GM19324 (cell line): ENCODE results near the gene RELB.

Source experiments
- ATAC-seq: cut with Tn5 transposase; IDR thresholded peaks from one replicate; pipeline ENCODE4 v1.9.1; 2021; ENCODE audit warnings: mild to moderate bottlenecking, moderate library complexity; ENCODE audit not compliant: unreplicated experiment, low FRiP score

The RELB gene

GRCh38 chr19:45050036-45050435 lies 48.8 kb downstream of the RELB start:
- no peak for ATAC-seq

DNA sequence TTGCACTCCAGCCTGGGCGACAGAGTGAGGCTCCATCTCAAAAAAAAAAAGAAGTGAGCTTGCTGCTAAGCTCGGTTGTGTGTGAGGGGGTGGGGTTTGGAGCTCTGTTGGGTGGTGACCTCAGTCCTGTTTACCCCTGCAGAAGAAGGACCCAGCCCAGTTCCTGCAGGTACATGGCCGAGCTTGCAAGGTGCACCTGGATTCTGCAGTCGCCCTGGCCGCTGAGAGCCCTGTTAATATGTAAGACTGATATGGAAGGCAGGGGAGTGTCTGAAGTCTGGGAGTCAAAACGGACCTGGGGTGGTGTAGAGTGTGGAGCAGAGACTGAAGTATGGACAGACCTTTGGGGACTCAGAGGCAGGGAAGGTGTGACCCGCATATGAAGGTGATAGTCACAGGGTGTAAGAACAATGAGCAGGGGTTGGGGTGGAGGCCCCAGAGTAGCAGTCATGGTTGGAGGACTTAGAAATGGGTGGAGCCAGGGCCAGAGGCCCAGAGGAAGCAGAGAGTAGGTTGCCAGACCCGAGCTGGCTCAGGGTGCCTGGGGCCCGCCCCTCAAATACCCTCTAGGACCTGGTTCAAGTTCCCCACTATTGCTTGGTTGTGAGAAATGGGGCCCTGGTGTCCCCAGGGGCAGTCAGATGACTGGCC lies 50.8 kb downstream of the RELB start:
- no peak for ATAC-seq

DNA sequence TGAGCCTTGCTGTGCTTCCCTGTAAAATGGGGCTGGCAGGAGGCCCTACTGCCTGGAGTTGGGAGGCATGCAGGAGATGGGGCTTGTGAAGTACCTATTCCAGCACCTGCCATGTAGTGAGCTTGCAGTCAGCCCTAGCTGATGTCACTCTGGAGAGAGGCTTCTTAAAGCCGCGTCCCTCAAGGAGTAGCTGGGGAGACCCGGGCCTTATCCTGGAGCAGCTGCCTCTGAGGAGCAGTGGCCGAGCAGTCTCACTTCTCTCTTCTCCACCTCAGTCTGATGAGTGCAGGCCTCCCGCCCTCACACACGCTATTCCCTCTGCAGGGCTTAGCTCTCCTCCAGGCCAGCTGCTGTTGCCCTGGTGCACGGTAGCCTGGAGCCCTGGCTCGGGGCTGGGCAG lies 55.6 kb downstream of the RELB start:
- no peak for ATAC-seq

DNA sequence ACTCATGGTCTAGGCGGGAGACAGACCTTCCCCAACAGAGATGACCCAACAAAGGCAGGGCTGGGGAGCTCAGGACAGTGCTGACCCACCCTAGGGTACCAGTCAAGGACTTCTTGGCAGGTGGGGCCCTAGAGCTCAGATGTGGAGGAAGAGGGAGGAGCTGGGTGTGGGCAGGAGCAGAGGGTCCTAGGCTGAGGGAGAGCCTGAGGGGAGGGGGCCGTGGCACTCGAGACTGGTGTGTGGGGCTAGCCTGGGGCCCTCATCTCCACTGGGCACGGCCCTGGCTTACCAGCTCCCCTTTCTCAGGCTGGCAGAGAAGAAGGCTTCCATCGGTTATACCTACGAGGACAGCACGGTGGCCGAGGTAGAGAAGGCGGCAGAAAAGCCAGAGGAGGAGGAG lies 56.2 kb downstream of the RELB start:
- no peak for ATAC-seq

- ATAC-seq, result no peak
Measured at GRCh38 chr19:45058622-45059159, 57.4 kb downstream of the RELB start.

- ATAC-seq, result peak; percentile 59
Measured at GRCh38 chr19:45059258-45059965, 58.1 kb downstream of the RELB start.

- ATAC-seq, result no peak
Measured at GRCh38 chr19:45061965-45062364, 60.7 kb downstream of the RELB start.

GRCh38 chr19:45063851-45064801 lies 62.9 kb downstream of the RELB start:
- no peak for ATAC-seq

- no peak for ATAC-seq
Measured at GRCh38 chr19:45066921-45067661, 65.8 kb downstream of the RELB start.

DNA sequence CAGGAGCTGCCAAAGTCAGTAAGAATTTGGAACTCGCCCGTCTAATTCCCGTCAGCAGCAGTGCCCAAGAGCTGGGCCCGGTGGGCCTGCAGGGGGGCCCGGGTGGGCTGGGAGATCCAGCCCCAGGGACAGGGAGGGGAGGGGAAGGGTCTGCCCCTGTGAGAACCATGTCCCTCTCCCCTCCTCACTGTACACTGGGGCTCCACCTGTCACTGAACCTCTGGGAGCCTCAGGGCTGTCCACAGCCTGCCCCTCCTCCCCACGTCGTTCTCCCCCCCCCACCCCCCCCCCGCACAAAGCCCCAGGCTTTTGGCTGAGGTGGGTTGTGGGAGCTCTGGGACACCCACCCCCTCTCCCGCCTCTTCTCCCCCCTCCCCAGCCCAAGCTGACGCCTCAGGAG lies 66.8 kb downstream of the RELB start:
- ATAC-seq, result no peak

- no peak for ATAC-seq
Measured at GRCh38 chr19:45069056-45069455, 67.8 kb downstream of the RELB start.

GRCh38 chr19:45070214-45070613 lies 69.0 kb downstream of the RELB start:
- ATAC-seq, result no peak

GRCh38 chr19:45070861-45071544 lies 69.7 kb downstream of the RELB start:
- no peak for ATAC-seq

- ATAC-seq, result no peak
Measured at GRCh38 chr19:45071545-45071938, 70.3 kb downstream of the RELB start.

DNA sequence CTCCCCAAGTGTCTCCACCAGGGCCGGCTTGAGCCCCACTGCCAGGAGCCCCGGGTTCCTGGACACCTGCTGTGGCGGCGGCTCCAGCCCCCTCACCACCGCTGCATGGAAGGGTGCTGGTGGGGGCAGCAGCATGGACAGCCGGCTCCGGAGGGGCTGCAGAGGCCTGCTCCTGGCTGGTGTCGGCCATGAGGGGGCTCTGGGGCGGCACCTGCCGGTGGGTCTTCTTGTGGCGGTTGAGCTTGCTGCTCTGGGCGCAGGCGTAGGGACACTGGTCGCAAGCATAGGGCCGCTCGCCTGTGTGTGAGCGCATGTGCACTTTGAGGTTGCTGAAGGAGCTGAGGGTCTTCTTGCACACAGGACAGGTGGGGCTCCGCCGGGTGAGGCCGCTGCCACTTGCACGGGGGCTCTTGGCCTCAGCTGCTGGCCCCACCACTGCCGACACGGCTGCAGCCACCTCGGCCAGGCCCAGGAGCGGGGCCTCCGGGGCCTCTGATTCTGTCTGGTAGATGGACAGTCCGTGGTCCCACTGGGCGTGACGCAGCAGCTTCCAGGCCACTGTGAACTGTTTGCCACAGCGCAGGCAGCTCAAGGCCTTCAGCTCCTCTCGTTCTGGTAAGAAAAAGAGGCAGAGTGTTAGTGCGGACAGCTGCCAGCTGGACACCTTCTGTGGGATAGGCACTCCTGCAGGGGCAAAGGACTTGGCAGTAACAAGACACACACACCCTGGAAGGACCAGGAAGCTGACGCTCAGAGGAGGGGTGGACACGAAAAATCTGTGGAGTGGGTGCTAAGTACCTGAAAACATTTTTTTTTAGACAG lies 70.9 kb downstream of the RELB start:
- no peak for ATAC-seq

DNA sequence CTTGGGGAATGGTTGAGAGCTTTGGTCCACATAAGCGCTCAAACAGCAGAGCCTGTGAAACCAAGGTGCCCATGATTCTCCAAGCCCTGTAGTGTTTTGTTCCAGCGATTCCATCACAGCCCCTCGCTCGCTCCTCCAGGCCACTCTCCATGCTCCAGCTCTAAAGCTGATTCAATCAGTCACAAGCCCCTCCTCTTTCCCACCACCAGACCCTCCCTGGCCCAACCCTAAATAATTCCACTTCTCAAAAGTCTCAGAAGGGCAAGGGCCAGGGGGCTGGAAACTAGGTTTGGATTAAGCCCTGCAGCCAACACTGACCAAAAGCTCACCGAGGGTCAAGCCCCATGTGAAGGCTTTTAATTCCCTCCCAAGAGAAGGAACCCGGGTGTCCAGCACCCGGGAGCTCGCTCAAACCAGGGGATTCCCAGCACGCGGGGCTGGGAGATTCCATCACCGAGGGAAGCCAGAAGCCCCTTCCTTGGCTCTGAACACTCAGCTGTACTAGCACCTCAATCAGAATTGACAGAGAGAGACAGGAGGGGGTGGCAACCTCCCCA lies 73.6 kb downstream of the RELB start:
- ATAC-seq, result no peak

DNA sequence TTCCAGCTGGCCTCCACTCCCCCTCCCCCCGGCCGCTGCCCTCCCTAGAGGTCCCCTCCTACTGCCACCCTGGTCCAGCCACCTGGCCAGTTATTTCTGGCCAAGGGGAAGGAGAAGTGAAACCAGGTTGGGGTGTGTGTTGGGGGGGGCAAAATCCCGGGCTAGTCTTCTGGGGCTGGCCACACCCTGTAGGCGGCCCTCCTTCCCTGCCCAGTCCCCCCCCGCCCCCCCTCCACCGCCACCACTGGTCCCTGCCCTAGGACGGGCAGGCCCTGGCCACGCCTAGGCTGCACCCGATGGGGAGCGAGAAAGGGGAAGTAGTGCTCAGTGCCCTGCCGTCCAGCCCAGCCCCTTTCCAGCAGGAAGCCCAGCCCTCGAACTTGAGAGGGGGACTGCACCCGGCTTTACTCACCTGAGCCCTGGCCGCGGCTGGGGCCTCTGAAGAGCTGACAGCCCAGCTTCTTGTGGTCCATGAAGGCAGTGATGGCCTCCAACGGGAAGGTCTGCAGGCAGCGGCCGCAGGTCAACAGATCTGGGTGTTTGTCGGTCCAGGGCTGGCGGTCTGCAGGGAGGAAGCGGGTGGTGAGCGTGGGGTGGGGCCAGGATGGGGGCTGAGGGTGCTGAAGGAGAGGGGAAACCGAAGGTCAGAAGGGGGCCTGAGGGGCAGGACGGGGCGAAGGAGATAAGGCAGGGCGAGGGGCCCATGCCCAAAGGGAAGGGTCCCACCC lies 74.2 kb downstream of the RELB start:
- peak; percentile 68 for ATAC-seq
